ENCODE data around the gene YIF1A. TPM values are rescaled to one million over a fixed set of nuclear protein-coding genes. Genes with fewer than 3 reads are reported as not detected.
A peak's percentile ranks its signal among the peaks of the same experiment; 100 is the strongest.

Gene YIF1A
- polyA plus RNA-seq, 1 of the 3 experiments (the other 2 are of a cell fraction) = 123 TPM

- TF ChIP-seq CTCF (IDR thresholded peaks at IDR 0.05) (no peak), NFIC (IDR thresholded peaks at IDR 0.05; ENCODE audit: borderline replicate concordance) (no peak), POLR2AphosphoS5 (IDR thresholded peaks at IDR 0.05; ENCODE audit: low read depth, low read length) (no peak), TCF12 (IDR thresholded peaks at IDR 0.05) (no peak), ZBTB33 (IDR thresholded peaks at IDR 0.05; ENCODE audit: borderline replicate concordance, low read depth) (no peak), RCOR1 (IDR thresholded peaks at IDR 0.05; ENCODE audit: low read length) (no peak), FOSL2 (IDR thresholded peaks at IDR 0.05; ENCODE audit: borderline replicate concordance, low read depth) (no peak)
Measured at GRCh38 chr11:66287889-66288670, 863 bp downstream of the YIF1A start (continued).

GRCh38 chr11:66287211-66287888 is 1.6 kb downstream of the YIF1A start:
- DNase-seq = no peak
- Histone ChIP-seq H3K36me3 (replicated peaks in 1 of 2; ENCODE audit: control insufficient read depth in 1 of 2, insufficient read depth in 2 of 2, low read length in 1 of 2) (peaks cover 0 to 34% of the 10 kb centered on the region in 2 experiments), H3K9me2 (no peaks in the 10 kb centered on the region), H3K27ac (ENCODE audit: low read depth in 2 of 2, low read length in 1 of 2) (peak overlapping the region in 1 of 2 experiments; percentile 93; a peak in 2 of 4 replicates), H4K20me1 (ENCODE audit: insufficient read depth) (peaks cover 12% of the 10 kb centered on the region; the same call in 1 of the 2 replicates), H3K79me2 (ENCODE audit: insufficient read depth) (peaks cover 37% of the 10 kb centered on the region; the same call in 1 of the 2 replicates), H3K4me1 (ENCODE audit: control insufficient read depth in 1 of 2, insufficient read depth in 2 of 2, low read depth in 1 of 2, low read length in 1 of 2) (peaks cover 7 to 39% of the 10 kb centered on the region in 2 experiments; a peak in 2 of 4 replicates), H3K27me3 (ENCODE audit: insufficient read depth) (no peaks in the 10 kb centered on the region), H3K9ac (no peak overlapping the region), H3K4me2 (peak overlapping the region; percentile 99), H2AFZ (ENCODE audit: low read depth) (no peak overlapping the region), H3K4me3 (ENCODE audit: low read depth in 2 of 2, low read length in 1 of 2) (peak overlapping the region; percentile 88 to 90), H3K9me3 (no peaks in the 10 kb centered on the region), H3F3A (replicated peaks; ENCODE audit: insufficient read depth) (peaks cover 18% of the 10 kb centered on the region)
- WGBS (ENCODE audit: low lambda C conversion rate) = 58% methylated on average over 10 of the region's 10 CpGs
- no peak for TF ChIP-seq TCF12 (IDR thresholded peaks at IDR 0.05)
- TF ChIP-seq USF2 (IDR thresholded peaks at IDR 0.05; ENCODE audit: borderline replicate concordance, low read depth, low read length) = no peak
- TF ChIP-seq ELF1 (IDR thresholded peaks at IDR 0.05) = no peak
- TF ChIP-seq IRF3 (IDR thresholded peaks at IDR 0.05; ENCODE audit: low read depth, low read length) = no peak
- no peak for TF ChIP-seq CHD2 (IDR thresholded peaks at IDR 0.05; ENCODE audit: low read length, partially characterized antibody)
- TF ChIP-seq FOXM1 (IDR thresholded peaks at IDR 0.05; ENCODE audit: low read depth) = no peak
- TF ChIP-seq MAX (IDR thresholded peaks at IDR 0.05; ENCODE audit: low read depth) = no peak
- TF ChIP-seq FOSL2 (IDR thresholded peaks at IDR 0.05; ENCODE audit: borderline replicate concordance, low read depth) = no peak
- no peak for TF ChIP-seq EP300 (IDR thresholded peaks at IDR 0.05; ENCODE audit: borderline replicate concordance in 1 of 2, low read depth in 1 of 2, low read length in 1 of 2)
- TF ChIP-seq FOXJ3 (CRISPR knock-in tag; IDR thresholded peaks at IDR 0.05) = no peak
- no peak for TF ChIP-seq MEF2A (IDR thresholded peaks at IDR 0.05; ENCODE audit: borderline replicate concordance, low read depth)
- no peak for TF ChIP-seq ZBTB33 (IDR thresholded peaks at IDR 0.05; ENCODE audit: borderline replicate concordance, low read depth)
- no peak for TF ChIP-seq NFIC (IDR thresholded peaks at IDR 0.05; ENCODE audit: borderline replicate concordance)
- CTCF ChIA-PET = interaction anchor here (1.0 to 6.2 kb wide), 6 partner anchors 19 to 64 kb away, joined by 3 to 63 read pairs (median 11); partner anchors contain the start of genes RAB1B and RIN1
- POLR2A ChIA-PET = interaction anchor here (1.1 to 1.8 kb wide), 2 partner anchors 7 to 20 kb away, joined by 3 to 8 read pairs; no protein-coding TSS in a partner anchor

Measured in SK-N-SH (cell line).